Activated CD8-positive, alpha-beta T cell treated with anti-CD3 and anti-CD28 coated beads for 36 hours (primary cell): ENCODE measurements around the gene TSPAN8. TPM values are rescaled to one million over a fixed set of nuclear protein-coding genes. Genes with fewer than 3 reads are reported as not detected.

Experiments
- ATAC-seq: fragments of 200-7000 bp; cut with Tn5 transposase; one replicate; pipeline ENCODE4 v1.10.0; 2021; ENCODE audit warnings: mild to moderate bottlenecking, moderate library complexity
- CTCF ChIA-PET: fragments of 350-600 bp; sonication (Branson Sonifier 250); formaldehyde crosslinking; loops from one replicate; lab custom pipeline; 2021; ENCODE audit warnings: antibody characterized with exemption; lab: Charles Lee
- POLR2A ChIA-PET: fragments of 350-600 bp; sonication (Branson Sonifier 250); formaldehyde crosslinking; loops from one replicate; lab custom pipeline; 2021; ENCODE audit warnings: antibody characterized with exemption; lab: Charles Lee
- DNase-seq: peaks from one replicate; pipeline ENCODE4 v3.0.0-alpha.2; 2020
- H3K27ac Mint-ChIP-seq: one replicate; pipeline ENCODE4 v1.8.0; 2021; ENCODE audit warnings: mild to moderate bottlenecking, mixed read lengths
- H3K27me3 Mint-ChIP-seq: one replicate; pipeline ENCODE4 v1.8.0; 2021; ENCODE audit warnings: mixed read lengths
- H3K36me3 Mint-ChIP-seq: one replicate; pipeline ENCODE4 v1.8.0; 2021; ENCODE audit warnings: low read depth, mixed read lengths
- H3K4me1 Mint-ChIP-seq: one replicate; pipeline ENCODE4 v1.8.0; 2021; ENCODE audit warnings: low read depth, mixed read lengths
- H3K4me3 Mint-ChIP-seq: one replicate; pipeline ENCODE4 v1.8.0; 2021; ENCODE audit warnings: mild to moderate bottlenecking, moderate library complexity, mixed read lengths
- H3K9me3 Mint-ChIP-seq: one replicate; pipeline ENCODE4 v1.8.0; 2021; ENCODE audit warnings: mixed read lengths
- CTCF ChIP-seq: fragments of 200-600 bp; IDR thresholded peaks from one replicate; pipeline ENCODE4 v1.8.0; 2022; ENCODE audit warnings: antibody characterized with exemption, mild to moderate bottlenecking
- intact Hi-C: fragments of 100-400 bp; cut with micrococcal nuclease; formaldehyde crosslinking; loops from one replicate; pipeline ENCODE4 v1.10.0; 2022
- total RNA-seq, 2 experiments: library from RNA; stranded (reverse); gene quantifications; one replicate each; pipeline ENCODE4 v1.2.3, GENCODE V29; 2021

TSPAN8 gene
- total RNA-seq, 2 experiments from 2014 or later: not detected

DNA sequence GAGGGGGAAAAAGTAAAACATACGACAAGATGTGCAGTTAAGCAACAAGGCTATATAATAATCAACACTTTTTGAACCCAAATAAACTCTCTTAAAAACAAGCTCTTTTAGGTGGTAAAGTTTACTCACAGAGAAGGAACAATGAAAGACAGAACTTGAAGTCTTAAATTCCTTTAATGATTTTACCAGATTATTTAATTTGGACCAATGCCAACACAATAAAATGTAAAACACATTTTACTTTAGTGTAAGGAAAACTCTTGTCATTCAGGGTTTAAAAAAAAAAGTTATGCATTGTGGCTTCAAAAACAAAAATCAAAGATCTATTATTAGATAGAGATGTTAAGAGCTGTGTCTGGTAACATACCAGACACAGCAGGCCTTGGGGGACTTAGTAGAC lies 13.1 kb downstream of the TSPAN8 start:
- no peaks in the 10 kb centered on the region for H3K27me3 Mint-ChIP-seq
- ATAC-seq: no peak
- POLR2A ChIA-PET: no interaction called here
- intact Hi-C loops: no loop called here
- H3K36me3 Mint-ChIP-seq: no peaks in the 10 kb centered on the region
- CTCF ChIA-PET: no interaction called here
- TF ChIP-seq CTCF: no peak
- no peaks in the 10 kb centered on the region for H3K4me1 Mint-ChIP-seq
- DNase-seq: no peak
- H3K4me3 Mint-ChIP-seq: no peak overlapping the region
- no peak overlapping the region for H3K27ac Mint-ChIP-seq
- no peaks in the 10 kb centered on the region for H3K9me3 Mint-ChIP-seq

- ATAC-seq (no peak), DNase-seq (no peak)
- ChIA-PET POLR2A (no interaction called here), CTCF (no interaction called here)
- H3K4me1 Mint-ChIP-seq: no peaks in the 10 kb centered on the region
- no peaks in the 10 kb centered on the region for H3K27me3 Mint-ChIP-seq
- no peak overlapping the region for H3K27ac Mint-ChIP-seq
- H3K9me3 Mint-ChIP-seq: no peaks in the 10 kb centered on the region
- no peak for TF ChIP-seq CTCF
- H3K36me3 Mint-ChIP-seq: no peaks in the 10 kb centered on the region
- intact Hi-C loops: no loop called here
- H3K4me3 Mint-ChIP-seq: no peak overlapping the region
Measured at GRCh38 chr12:71142956-71143355, 14.8 kb downstream of the TSPAN8 start.

DNA sequence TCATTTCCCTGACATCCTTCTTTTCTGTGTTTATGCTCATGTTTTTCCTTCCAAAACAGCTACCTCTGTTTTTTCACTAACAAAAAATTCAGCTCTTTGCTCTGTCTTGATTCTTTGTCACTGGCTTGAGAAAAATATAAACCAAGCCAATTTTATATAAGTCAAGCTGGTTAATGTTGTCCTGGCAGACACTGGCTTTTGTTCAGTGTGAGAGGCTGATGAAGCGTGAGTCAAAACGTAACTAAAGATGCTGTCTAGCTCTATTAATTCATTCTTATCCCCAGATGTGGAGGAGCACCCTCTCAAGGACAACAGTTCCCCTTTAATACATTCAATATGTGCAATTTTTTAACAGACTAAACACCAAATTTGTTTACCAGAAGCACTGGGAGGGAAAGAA lies 15.8 kb downstream of the TSPAN8 start:
- POLR2A ChIA-PET: no interaction called here

DNA sequence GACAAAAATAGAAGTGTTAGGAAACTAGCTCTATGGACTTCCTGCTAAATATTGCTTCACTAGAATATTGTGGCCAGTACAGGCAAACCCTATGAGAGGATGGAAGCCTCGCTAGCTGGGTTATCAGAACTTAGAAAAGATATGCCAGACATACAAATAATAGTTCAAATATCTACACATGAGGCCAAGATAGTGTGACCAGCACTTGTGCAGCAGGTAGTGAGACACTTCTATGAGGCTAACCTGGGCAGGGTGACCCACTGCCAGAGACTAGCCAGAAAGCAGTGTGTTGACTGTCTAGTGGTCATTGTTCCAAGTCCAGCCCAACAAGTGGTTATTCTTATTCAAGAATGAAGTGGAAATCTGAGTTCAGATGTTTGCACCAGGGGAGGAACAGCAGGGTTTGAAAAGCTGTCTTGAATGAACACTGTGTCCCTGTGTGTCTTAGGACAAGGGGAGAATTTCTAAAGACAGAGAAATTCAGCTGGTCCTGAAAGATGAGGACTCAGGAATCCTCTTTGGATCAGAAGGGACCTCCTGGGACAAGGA lies 16.3 kb downstream of the TSPAN8 start:
- Mint-ChIP-seq H3K36me3 (no peaks in the 10 kb centered on the region), H3K4me1 (no peaks in the 10 kb centered on the region), H3K27ac (no peak overlapping the region), H3K4me3 (no peak overlapping the region), H3K27me3 (no peaks in the 10 kb centered on the region), H3K9me3 (no peaks in the 10 kb centered on the region)
- POLR2A ChIA-PET: no interaction called here
- TF ChIP-seq CTCF: no peak
- CTCF ChIA-PET: no interaction called here
- ATAC-seq (no peak), DNase-seq (no peak)
- intact Hi-C loops: no loop called here

More for the DNA sequence above, 15.8 kb downstream of the TSPAN8 start:
- Mint-ChIP-seq H3K27me3 (no peaks in the 10 kb centered on the region), H3K9me3 (no peaks in the 10 kb centered on the region), H3K4me1 (no peaks in the 10 kb centered on the region), H3K36me3 (no peaks in the 10 kb centered on the region), H3K27ac (no peak overlapping the region), H3K4me3 (no peak overlapping the region)
- TF ChIP-seq CTCF: no peak
- intact Hi-C loops: no loop called here
- ATAC-seq (no peak), DNase-seq (no peak)
- CTCF ChIA-PET: no interaction called here

- no peak for ATAC-seq
Measured at GRCh38 chr12:71139153-71139735, 18.6 kb downstream of the TSPAN8 start.

More at GRCh38 chr12:71139153-71139735, 18.6 kb downstream of the TSPAN8 start:
- ChIA-PET CTCF (no interaction called here), POLR2A (no interaction called here)
- no peak for TF ChIP-seq CTCF
- DNase-seq: no peak
- no peaks in the 10 kb centered on the region for H3K36me3 Mint-ChIP-seq
- H3K4me3 Mint-ChIP-seq: no peak overlapping the region
- no peaks in the 10 kb centered on the region for H3K27me3 Mint-ChIP-seq
- intact Hi-C loops: no loop called here
- no peaks in the 10 kb centered on the region for H3K4me1 Mint-ChIP-seq
- no peaks in the 10 kb centered on the region for H3K9me3 Mint-ChIP-seq
- H3K27ac Mint-ChIP-seq: no peak overlapping the region
